Subcutaneous abdominal adipose tissue (tissue), 5 donors: Measurements from ENCODE around the gene KRT24.

Experiments used
- H3K27ac ChIP-seq: one replicate; pipeline ENCODE4 v1.7.0; 2013; ENCODE audit warnings: low read depth, mild to moderate bottlenecking, inconsistent platforms, low read length, moderate library complexity
- H3K27me3 ChIP-seq, 5 donors: one replicate each; pipeline ENCODE4 v1.7.0; 2013; ENCODE audit warnings: low read length in 5 of 5, inconsistent platforms in 1 of 5; ENCODE audit not compliant: control insufficient read depth in 5 of 5, insufficient read depth in 4 of 5
- H3K36me3 ChIP-seq, 5 donors: one replicate each; pipeline ENCODE4 v1.7.0; 2013; ENCODE audit warnings: low read length in 5 of 5; ENCODE audit not compliant: control insufficient read depth in 5 of 5, insufficient read depth in 5 of 5
- H3K4me1 ChIP-seq, 5 donors: one replicate each; pipeline ENCODE4 v1.7.0; 2013; ENCODE audit warnings: low read length in 5 of 5, mild to moderate bottlenecking in 3 of 5, moderate library complexity in 1 of 5; ENCODE audit not compliant: control insufficient read depth in 5 of 5, insufficient read depth in 5 of 5
- H3K4me3 ChIP-seq, 5 donors: one replicate each; pipeline ENCODE4 v1.7.0; 2013; ENCODE audit warnings: low read length in 5 of 5, low read depth in 1 of 5
- H3K9ac ChIP-seq, 5 donors: one replicate each; pipeline ENCODE4 v1.7.0; 2013; ENCODE audit warnings: low read length in 5 of 5, mild to moderate bottlenecking in 4 of 5, moderate library complexity in 3 of 5
- H3K9me3 ChIP-seq, 5 donors: one replicate each; pipeline ENCODE4 v1.7.0; 2013; ENCODE audit warnings: low read length in 5 of 5; ENCODE audit not compliant: control insufficient read depth in 5 of 5
- donor health status: healthy.
- donor health status: healthy.
- donor health status: healthy.
- donor health status: healthy.
- donor health status: healthy.

Gene KRT24

GRCh38 chr17:40724656-40725055 lies 21.1 kb upstream of the KRT24 start:
- Histone ChIP-seq H3K9ac (no peak overlapping the region), H3K4me3 (no peak overlapping the region), H3K4me1 (peaks cover 0 to 5% (median 0%) of the 10 kb centered on the region in 5 donors), H3K36me3 (no peaks in the 10 kb centered on the region), H3K27me3 (peaks cover 0 to 4% (median 0%) of the 10 kb centered on the region in 5 donors), H3K9me3 (no peaks in the 10 kb centered on the region), H3K27ac (no peak overlapping the region)

DNA sequence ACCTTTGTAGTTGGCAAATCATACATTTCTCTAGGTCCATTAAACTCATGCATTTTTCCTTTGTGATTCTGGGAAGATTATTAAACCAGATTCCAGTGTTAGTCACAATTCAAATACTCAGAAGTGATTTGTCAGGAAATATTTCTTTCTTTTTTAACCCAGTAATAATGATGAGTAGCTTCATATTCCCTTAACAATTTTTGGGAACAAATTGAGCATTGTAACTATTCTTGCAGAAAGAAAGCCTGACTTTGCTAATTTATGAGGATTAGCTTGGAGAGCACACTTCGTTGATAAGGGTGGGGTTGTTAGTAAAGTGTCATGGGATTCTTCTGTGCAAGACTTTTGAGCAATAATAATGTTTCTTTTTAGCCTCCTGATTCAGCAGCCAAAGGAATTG lies 18.7 kb upstream of the KRT24 start:
- peaks cover 0 to 5% (median 0%) of the 10 kb centered on the region in 5 donors for H3K4me1 ChIP-seq
- H3K36me3 ChIP-seq = no peaks in the 10 kb centered on the region
- H3K9ac ChIP-seq = no peak overlapping the region
- H3K9me3 ChIP-seq = no peaks in the 10 kb centered on the region
- H3K27me3 ChIP-seq = peaks cover 0 to 10% (median 0%) of the 10 kb centered on the region in 5 donors
- no peak overlapping the region for H3K27ac ChIP-seq
- no peak overlapping the region for H3K4me3 ChIP-seq

- no peak overlapping the region for H3K9ac ChIP-seq
- H3K4me3 ChIP-seq = no peak overlapping the region
- H3K27ac ChIP-seq = no peak overlapping the region
Measured at GRCh38 chr17:40720899-40721298, 17.3 kb upstream of the KRT24 start.

GRCh38 chr17:40718930-40719329 lies 15.4 kb upstream of the KRT24 start:
- Histone ChIP-seq H3K9me3 (no peaks in the 10 kb centered on the region), H3K4me1 (peaks cover 0 to 5% (median 0%) of the 10 kb centered on the region in 5 donors), H3K36me3 (no peaks in the 10 kb centered on the region), H3K27me3 (peaks cover 0 to 10% (median 0%) of the 10 kb centered on the region in 5 donors), H3K4me3 (no peak overlapping the region), H3K9ac (no peak overlapping the region), H3K27ac (no peak overlapping the region)

More at GRCh38 chr17:40720899-40721298, 17.3 kb upstream of the KRT24 start:
- no peaks in the 10 kb centered on the region for H3K36me3 ChIP-seq
- H3K9me3 ChIP-seq = no peaks in the 10 kb centered on the region
- peaks cover 0 to 10% (median 0%) of the 10 kb centered on the region in 5 donors for H3K27me3 ChIP-seq
- H3K4me1 ChIP-seq = peaks cover 0 to 5% (median 0%) of the 10 kb centered on the region in 5 donors

DNA sequence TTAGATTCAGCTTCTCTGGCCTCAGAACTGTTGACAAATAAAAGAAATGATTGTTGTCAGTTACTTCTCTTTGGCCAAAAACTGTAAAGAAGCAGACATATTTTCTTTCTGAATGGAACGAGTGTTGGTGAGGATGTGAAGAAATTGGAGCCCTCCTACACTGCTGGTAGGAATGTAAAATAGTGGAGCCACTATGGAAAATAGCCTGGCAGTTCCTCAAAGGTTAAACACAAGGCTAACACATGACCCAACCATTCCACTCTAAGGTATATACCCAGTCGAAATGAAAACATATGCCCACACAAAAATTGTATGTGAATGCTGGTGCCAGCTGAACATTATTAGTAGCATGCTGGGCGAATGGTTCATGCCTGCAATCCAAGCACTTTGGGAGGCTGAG lies 14.2 kb upstream of the KRT24 start:
- peaks cover 0 to 9% (median 0%) of the 10 kb centered on the region in 5 donors for H3K27me3 ChIP-seq
- H3K36me3 ChIP-seq = no peaks in the 10 kb centered on the region
- peaks cover 0 to 5% (median 0%) of the 10 kb centered on the region in 5 donors for H3K4me1 ChIP-seq
- H3K9me3 ChIP-seq = no peaks in the 10 kb centered on the region
- H3K9ac ChIP-seq = no peak overlapping the region
- H3K27ac ChIP-seq = no peak overlapping the region
- no peak overlapping the region for H3K4me3 ChIP-seq

DNA sequence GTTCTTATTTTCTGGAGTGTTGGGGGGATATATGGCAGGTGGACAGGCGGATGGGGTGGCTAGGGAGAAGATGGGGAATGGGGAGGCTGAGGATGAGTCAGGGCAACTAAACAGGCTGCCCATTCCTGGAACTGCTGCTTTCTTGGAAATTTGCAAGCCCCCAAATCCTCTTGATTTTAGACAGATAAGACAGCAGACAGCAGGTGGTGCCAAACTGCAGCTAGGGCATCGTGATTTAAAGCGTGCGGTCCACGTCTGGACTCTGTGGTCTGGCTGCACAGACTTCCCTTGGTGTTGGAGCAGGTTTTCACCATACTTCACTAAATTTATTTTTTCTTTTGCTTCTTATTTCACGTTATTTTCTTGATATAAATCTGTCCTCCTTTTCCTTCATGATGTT lies 10.9 kb upstream of the KRT24 start:
- Histone ChIP-seq H3K27ac (no peak overlapping the region), H3K9ac (no peak overlapping the region), H3K9me3 (no peaks in the 10 kb centered on the region), H3K4me1 (no peaks in the 10 kb centered on the region), H3K4me3 (no peak overlapping the region), H3K27me3 (peaks cover 0 to 9% (median 0%) of the 10 kb centered on the region in 5 donors), H3K36me3 (no peaks in the 10 kb centered on the region)

DNA sequence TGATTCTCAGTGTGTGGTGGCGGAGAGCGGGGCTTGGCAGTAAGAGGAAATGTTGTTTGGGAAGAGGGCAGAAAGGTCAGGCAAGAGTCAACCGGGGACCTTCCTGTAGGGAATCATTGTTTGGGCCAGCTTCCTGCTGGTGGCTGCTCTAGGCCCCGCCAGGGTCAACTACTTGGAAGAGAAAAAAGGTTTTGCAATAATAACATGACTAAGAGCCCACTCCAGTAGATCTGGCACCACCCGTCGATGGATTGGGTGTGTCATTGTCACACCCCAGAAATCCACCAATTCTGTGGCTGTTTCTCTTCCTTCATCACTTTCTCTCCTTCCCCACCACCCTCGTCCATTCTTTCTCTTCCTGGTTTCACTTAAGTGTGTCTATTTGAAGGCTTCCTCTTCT lies 4.2 kb upstream of the KRT24 start:
- H3K27me3 ChIP-seq = peaks cover 0 to 3% (median 0%) of the 10 kb centered on the region in 5 donors
- H3K9me3 ChIP-seq = no peaks in the 10 kb centered on the region
- no peak overlapping the region for H3K27ac ChIP-seq
- H3K36me3 ChIP-seq = no peaks in the 10 kb centered on the region
- H3K4me3 ChIP-seq = no peak overlapping the region
- no peak overlapping the region for H3K9ac ChIP-seq
- peaks cover 0 to 16% (median 10%) of the 10 kb centered on the region in 5 donors for H3K4me1 ChIP-seq

- no peaks in the 10 kb centered on the region for H3K36me3 ChIP-seq
- H3K27ac ChIP-seq = no peak overlapping the region
- no peaks in the 10 kb centered on the region for H3K9me3 ChIP-seq
- peaks cover 0 to 16% (median 10%) of the 10 kb centered on the region in 5 donors for H3K4me1 ChIP-seq
- no peak overlapping the region for H3K9ac ChIP-seq
- H3K27me3 ChIP-seq = peaks cover 0 to 6% (median 0%) of the 10 kb centered on the region in 5 donors
- no peak overlapping the region for H3K4me3 ChIP-seq
Measured at GRCh38 chr17:40705584-40705983, 2.0 kb upstream of the KRT24 start.

- no peak overlapping the region for H3K4me3 ChIP-seq
- H3K9me3 ChIP-seq = no peaks in the 10 kb centered on the region
- no peak overlapping the region for H3K9ac ChIP-seq
- peaks cover 0 to 6% (median 2%) of the 10 kb centered on the region in 5 donors for H3K27me3 ChIP-seq
- H3K36me3 ChIP-seq = no peaks in the 10 kb centered on the region
- no peak overlapping the region for H3K27ac ChIP-seq
- peaks cover 0 to 12% (median 5%) of the 10 kb centered on the region in 5 donors for H3K4me1 ChIP-seq
Measured at GRCh38 chr17:40702271-40702670, 1.3 kb downstream of the KRT24 start.

DNA sequence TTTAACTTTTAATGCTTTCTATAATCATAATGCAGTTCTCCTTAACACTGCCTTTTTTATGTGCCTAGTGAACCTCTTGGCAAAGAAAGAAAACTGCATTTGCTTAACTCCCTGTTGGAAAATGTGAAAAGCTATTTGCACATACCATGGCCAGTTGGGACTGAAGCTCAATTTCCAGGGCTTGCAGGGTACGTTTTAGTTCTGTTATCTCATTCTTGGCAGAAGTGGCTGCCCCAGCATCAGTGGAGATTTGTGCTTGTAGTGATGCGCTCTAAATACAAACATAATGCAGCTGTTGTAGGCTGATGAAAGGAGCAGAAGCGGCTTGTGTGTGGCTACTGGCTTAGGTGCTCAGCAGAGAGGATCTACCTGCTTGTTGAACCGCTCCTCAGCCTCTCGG lies 3.7 kb downstream of the KRT24 start:
- no peak overlapping the region for H3K27ac ChIP-seq
- H3K27me3 ChIP-seq = peaks cover 0 to 6% (median 3%) of the 10 kb centered on the region in 5 donors
- H3K9ac ChIP-seq = no peak overlapping the region
- peaks cover 0 to 12% (median 5%) of the 10 kb centered on the region in 5 donors for H3K4me1 ChIP-seq
- no peaks in the 10 kb centered on the region for H3K36me3 ChIP-seq
- no peaks in the 10 kb centered on the region for H3K9me3 ChIP-seq
- peak overlapping the region in 1 of 5 donors; percentile 13 for H3K4me3 ChIP-seq
